Fibroblast of villous mesenchyme (primary cell): Measurements from ENCODE around the gene CST9L. TPM values are rescaled to one million over a fixed set of nuclear protein-coding genes. Genes with fewer than 3 reads are reported as not detected.

Experiments
- DNase-seq: peaks from one replicate; pipeline ENCODE4 v3.0.0-alpha.2; 2010; ENCODE audit warnings: low read depth
- H3K4me3 ChIP-seq: 2 replicates; pipeline ENCODE4 v1.5.1; 2011; ENCODE audit warnings: low read depth, mild to moderate bottlenecking, low read length
- total RNA-seq: library from RNA; depleted of rRNA; stranded (reverse); fragments of >200 nt; gene quantifications from 2 replicates; pipeline ENCODE4 v1.2.3, GENCODE V29; 2012
- TF ChIP-seq, protein P1 (sequence below): IDR thresholded peaks from 2 replicates; pipeline ENCODE4 v1.5.1; 2012; ENCODE audit warnings: low read depth, mild to moderate bottlenecking, low read length; ENCODE audit not compliant: insufficient read depth

The CST9L gene
- total RNA-seq, 1 donor, result not detected

DNA sequence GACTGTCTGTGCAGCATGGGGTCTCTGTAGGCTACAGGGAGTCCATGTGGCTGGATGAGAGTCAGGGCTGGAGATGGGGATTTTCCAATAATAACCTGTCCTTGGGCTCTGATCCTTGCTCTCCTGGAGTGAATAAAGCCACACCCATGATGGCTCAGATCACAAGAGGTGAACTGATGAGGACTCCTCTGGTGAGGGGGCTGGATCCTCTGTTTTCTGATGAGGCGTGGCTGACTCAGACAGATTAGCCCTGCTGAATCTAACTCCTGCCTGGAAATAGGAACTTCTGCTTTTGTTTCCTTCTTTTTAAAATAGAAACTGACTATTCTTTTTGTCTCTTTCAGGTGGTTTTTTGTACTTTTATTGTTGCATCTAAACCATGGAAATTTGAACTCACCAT lies 27.0 kb downstream of the CST9L start:
- no peak for DNase-seq
- no peak overlapping the region for H3K4me3 ChIP-seq
- TF ChIP-seq, protein P1, sequence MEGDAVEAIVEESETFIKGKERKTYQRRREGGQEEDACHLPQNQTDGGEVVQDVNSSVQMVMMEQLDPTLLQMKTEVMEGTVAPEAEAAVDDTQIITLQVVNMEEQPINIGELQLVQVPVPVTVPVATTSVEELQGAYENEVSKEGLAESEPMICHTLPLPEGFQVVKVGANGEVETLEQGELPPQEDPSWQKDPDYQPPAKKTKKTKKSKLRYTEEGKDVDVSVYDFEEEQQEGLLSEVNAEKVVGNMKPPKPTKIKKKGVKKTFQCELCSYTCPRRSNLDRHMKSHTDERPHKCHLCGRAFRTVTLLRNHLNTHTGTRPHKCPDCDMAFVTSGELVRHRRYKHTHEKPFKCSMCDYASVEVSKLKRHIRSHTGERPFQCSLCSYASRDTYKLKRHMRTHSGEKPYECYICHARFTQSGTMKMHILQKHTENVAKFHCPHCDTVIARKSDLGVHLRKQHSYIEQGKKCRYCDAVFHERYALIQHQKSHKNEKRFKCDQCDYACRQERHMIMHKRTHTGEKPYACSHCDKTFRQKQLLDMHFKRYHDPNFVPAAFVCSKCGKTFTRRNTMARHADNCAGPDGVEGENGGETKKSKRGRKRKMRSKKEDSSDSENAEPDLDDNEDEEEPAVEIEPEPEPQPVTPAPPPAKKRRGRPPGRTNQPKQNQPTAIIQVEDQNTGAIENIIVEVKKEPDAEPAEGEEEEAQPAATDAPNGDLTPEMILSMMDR, result no peak

DNA sequence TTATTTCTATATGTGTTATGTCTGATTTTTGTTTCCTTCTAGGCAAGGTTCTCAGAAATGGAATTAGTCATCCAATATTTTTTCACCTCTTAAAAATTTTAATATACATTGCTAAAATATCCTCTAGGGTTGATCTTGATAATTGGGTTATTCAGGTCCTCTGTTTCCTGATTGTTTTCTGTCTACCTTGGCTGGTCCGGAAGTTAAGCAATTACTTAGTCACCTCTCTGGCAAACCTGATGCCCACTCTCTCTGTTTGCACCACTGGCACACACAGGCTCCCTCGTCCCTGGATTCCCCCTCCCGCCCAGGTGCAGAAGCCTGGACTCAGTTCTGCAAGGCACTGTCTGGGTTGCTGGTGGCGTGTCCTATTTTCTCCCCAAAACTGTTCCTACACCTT lies 27.7 kb downstream of the CST9L start:
- no peak for DNase-seq
- TF ChIP-seq, protein P1, result no peak
- no peak overlapping the region for H3K4me3 ChIP-seq

DNA sequence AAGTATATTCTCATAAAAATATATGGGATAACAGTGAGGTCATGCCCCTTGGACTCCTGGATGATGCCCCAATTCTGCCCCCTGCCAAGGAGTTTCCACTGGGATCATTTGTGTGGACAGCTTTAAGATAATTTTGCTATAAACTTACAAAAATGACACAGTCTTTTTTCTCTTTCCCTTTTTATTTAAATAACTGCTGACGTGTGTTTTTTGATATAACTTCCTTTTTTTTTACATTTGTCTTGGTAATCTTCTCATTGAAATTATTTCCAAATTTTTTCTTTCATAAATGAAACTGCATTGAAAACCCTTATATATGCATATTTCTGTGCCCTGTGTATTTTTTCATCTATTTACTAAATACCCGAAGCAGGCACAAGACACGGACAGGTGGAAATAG lies 31.3 kb downstream of the CST9L start:
- no peak for DNase-seq
- TF ChIP-seq, protein P1, result no peak
- no peak overlapping the region for H3K4me3 ChIP-seq

- H3K4me3 ChIP-seq, result no peak overlapping the region
- no peak for DNase-seq
- TF ChIP-seq, protein P1, result no peak
These were observed 31.8 kb downstream of the CST9L start for GRCh38 chr20:23536328-23536974.

DNA sequence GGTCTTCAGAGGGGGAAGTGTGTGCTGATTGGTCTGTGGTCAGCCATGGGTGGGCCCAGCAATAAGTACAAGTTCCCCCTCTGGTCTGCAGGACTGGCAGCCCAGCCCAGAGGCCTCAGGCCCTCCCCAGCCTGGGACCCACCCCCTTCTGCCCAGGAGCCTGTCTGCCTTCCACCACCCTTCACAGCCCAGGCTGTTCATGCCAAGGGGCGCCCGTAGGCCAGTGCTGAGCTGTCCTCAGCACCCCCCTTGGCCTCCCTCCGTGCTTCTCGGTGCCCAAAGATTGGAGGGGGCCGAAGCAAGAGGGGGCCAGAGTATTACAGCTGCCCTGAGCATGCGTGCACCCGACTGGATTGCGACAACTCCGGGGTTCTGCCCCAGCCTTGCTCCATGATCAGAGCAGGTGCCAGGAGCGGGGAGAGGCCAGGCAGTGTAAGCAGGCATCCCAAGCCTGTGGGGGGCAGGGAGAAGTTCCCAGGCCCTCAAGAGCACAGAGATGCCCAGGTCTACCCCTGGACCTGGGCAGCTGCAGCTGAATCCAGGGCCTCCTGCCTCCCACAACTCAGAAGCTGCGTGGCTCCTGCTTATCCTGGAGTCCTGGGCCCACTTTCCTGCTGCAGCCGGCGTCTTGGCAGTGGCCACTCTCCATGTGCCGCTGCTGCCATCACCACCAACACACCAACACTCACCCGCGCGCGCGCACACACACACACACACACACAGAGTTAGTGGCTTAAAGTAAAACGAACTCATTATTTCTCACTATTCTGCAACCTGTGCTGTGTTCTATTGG lies 33.3 kb downstream of the CST9L start:
- no peak overlapping the region for H3K4me3 ChIP-seq
- DNase-seq, result no peak

GRCh38 chr20:23533161-23533560 lies 35.1 kb downstream of the CST9L start:
- no peak overlapping the region for H3K4me3 ChIP-seq
- no peak for DNase-seq
- TF ChIP-seq, protein P1, result no peak

More for the DNA sequence above, 33.3 kb downstream of the CST9L start:
- TF ChIP-seq, protein P1, result no peak
